GM10248 (cell line): ENCODE results near the gene GREB1L.
"Not testable (repeated sequence)": the region's sequence is repeated elsewhere in the genome, so short reads cannot be mapped to it uniquely, and the experiment has no call there.

Experiments
- CTCF ChIA-PET: fragments of 300-600 bp; sonication (Branson Sonifier 250); formaldehyde crosslinking; extraction: SDS; loops from one replicate; lab custom pipeline; 2021; ENCODE audit warnings: antibody characterized with exemption; lab: Yijun Ruan, JAX
- POLR2A ChIA-PET: fragments of 350-650 bp; sonication (Branson Sonifier 250); formaldehyde crosslinking; extraction: SDS; loops from one replicate; lab custom pipeline; 2020; ENCODE audit warnings: antibody characterized with exemption; lab: Yijun Ruan, JAX
- DNase-seq: peaks from one replicate; pipeline ENCODE4 v3.0.0; 2012; ENCODE audit errors: extremely low spot score
- TF ChIP-seq, protein P1 (sequence below): IDR thresholded peaks from 2 replicates; pipeline ENCODE4 v1.5.1; 2012; ENCODE audit warnings: mild to moderate bottlenecking, low read depth; ENCODE audit errors: extremely low read depth, missing control alignments, control extremely low read depth

GREB1L gene

GRCh38 chr18:21269349-21269748, 27.3 kb downstream of the GREB1L start:
- TF ChIP-seq, protein P1, sequence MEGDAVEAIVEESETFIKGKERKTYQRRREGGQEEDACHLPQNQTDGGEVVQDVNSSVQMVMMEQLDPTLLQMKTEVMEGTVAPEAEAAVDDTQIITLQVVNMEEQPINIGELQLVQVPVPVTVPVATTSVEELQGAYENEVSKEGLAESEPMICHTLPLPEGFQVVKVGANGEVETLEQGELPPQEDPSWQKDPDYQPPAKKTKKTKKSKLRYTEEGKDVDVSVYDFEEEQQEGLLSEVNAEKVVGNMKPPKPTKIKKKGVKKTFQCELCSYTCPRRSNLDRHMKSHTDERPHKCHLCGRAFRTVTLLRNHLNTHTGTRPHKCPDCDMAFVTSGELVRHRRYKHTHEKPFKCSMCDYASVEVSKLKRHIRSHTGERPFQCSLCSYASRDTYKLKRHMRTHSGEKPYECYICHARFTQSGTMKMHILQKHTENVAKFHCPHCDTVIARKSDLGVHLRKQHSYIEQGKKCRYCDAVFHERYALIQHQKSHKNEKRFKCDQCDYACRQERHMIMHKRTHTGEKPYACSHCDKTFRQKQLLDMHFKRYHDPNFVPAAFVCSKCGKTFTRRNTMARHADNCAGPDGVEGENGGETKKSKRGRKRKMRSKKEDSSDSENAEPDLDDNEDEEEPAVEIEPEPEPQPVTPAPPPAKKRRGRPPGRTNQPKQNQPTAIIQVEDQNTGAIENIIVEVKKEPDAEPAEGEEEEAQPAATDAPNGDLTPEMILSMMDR = no peak
- POLR2A ChIA-PET = no interaction called here
- CTCF ChIA-PET = interaction anchor here (1.3 kb wide), 1 partner anchor 24 kb away, joined by 4 read pairs; no protein-coding TSS in a partner anchor
- DNase-seq = no peak

GRCh38 chr18:21270453-21270852, 28.4 kb downstream of the GREB1L start:
- CTCF ChIA-PET = no interaction called here
- POLR2A ChIA-PET = no interaction called here
- TF ChIP-seq, protein P1 = no peak
- no peak for DNase-seq

DNA sequence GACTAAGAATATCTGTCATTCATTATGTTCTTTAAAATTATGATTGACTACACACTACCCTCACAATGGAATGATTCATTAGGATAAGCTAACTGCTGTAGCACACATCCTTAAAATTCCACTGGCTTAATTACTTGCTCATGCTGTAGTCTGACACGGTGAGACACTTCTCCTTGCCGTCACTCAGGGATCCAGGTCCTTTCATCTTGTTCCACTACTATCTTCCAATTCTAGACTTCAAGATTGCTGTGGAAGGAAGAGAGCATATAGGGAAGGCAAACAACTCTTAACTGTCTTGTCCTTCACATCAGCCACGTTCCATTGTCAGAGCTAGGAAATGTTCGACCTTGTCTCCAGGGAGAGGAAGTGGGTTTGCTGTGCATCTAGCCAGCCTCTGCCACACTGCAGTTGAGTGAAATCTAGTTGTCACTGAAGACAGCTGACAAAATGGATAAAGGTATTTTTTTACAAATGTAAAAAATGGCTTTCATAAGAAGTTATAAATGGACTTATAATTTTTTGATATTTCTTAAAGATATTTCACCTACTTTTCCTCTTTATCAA, 30.1 kb downstream of the GREB1L start:
- POLR2A ChIA-PET = no interaction called here
- TF ChIP-seq, protein P1 = no peak
- CTCF ChIA-PET = interaction anchor here (1.0 kb wide), 1 partner anchor 12 kb away, joined by 3 read pairs; no protein-coding TSS in a partner anchor
- no peak for DNase-seq

- no peak for DNase-seq
- TF ChIP-seq, protein P1 = no peak
- CTCF ChIA-PET = no interaction called here
- POLR2A ChIA-PET = no interaction called here
These were observed 31.5 kb downstream of the GREB1L start for GRCh38 chr18:21273568-21273967.

DNA sequence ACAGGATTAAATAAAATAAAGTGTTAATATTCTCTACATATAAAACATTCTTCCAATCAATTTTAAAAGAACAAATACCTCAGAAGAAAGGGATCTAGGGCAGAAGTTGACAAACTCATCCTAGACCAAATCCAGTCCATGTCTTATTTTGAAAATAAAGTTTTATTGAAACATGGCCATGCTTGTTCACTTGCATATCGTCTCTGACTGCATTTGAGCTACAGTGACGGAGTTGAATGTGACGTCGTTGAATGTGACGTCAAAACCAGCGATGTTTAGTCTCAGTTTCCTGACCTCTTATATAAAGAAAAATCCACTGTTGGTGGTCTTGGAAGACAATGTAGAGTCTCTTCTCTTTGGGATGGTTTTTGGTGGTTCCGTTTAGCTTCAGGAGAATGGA, 33.6 kb downstream of the GREB1L start:
- no peak for DNase-seq
- POLR2A ChIA-PET = no interaction called here
- TF ChIP-seq, protein P1 = no peak
- CTCF ChIA-PET = no interaction called here

DNA sequence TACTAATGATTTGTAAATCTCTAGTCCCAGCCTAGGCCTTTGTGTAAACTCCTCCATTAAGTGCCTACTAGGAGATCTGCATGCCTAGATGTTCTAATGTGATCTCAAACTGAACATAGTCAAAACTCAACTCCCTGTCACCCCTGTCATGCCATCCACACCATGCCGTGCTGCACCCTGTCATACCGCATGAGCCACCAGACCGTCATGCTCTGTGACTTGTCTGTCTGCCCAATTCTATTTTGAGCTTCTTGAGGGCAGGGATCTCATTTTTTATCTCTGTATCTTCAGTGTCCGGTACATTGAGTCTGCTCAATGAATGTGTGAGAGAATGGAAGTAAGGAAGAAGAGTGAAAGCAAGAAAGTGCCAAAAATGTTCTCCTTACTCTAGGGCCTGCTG, 35.5 kb downstream of the GREB1L start:
- no peak for DNase-seq
- CTCF ChIA-PET = no interaction called here
- POLR2A ChIA-PET = no interaction called here
- TF ChIP-seq, protein P1 = no peak

- POLR2A ChIA-PET, DNase-seq, CTCF ChIA-PET: not testable (repeated sequence)
These were observed 36.2 kb downstream of the GREB1L start for GRCh38 chr18:21278218-21278617.
